NCI-H526 (cell line): ENCODE results near the gene LYRM4.
"Not testable (repeated sequence)": the region's sequence is repeated elsewhere in the genome, so short reads cannot be mapped to it uniquely, and the experiment has no call there.

Experiments used
- DNase-seq, 2 experiments: peaks; one replicate each; lab custom pipeline; 2025; lab: John Stamatoyannopoulos, UW

Gene LYRM4

GRCh38 chr6:5121956-5122355, 138.8 kb downstream of the LYRM4 start:
- no peak for DNase-seq

- DNase-seq = no peak
These were observed 139.3 kb downstream of the LYRM4 start for GRCh38 chr6:5121479-5121878.

GRCh38 chr6:5120543-5120942, 140.2 kb downstream of the LYRM4 start:
- not testable (repeated sequence) for DNase-seq

- DNase-seq = no peak
These were observed 140.7 kb downstream of the LYRM4 start for GRCh38 chr6:5120011-5120410.

- no peak for DNase-seq
These were observed 141.4 kb downstream of the LYRM4 start for GRCh38 chr6:5119090-5119951.

GRCh38 chr6:5116243-5116991, 144.3 kb downstream of the LYRM4 start:
- DNase-seq = no peak

GRCh38 chr6:5115168-5115567, 145.6 kb downstream of the LYRM4 start:
- no peak for DNase-seq

- no peak for DNase-seq
These were observed 147.7 kb downstream of the LYRM4 start for GRCh38 chr6:5113096-5113495.

GRCh38 chr6:5112066-5112799, 148.5 kb downstream of the LYRM4 start:
- no peak for DNase-seq

- DNase-seq = no peak
These were observed 149.1 kb downstream of the LYRM4 start for GRCh38 chr6:5111626-5112025.

GRCh38 chr6:5110246-5110645, 150.5 kb downstream of the LYRM4 start:
- DNase-seq = no peak

GRCh38 chr6:5109436-5109835, 151.3 kb downstream of the LYRM4 start:
- DNase-seq = no peak

GRCh38 chr6:5108536-5109150, 152.1 kb downstream of the LYRM4 start:
- no peak for DNase-seq

GRCh38 chr6:5108068-5108467, 152.7 kb downstream of the LYRM4 start:
- no peak for DNase-seq

GRCh38 chr6:5107341-5107740, 153.4 kb downstream of the LYRM4 start:
- no peak for DNase-seq

GRCh38 chr6:5105146-5105545, 155.6 kb downstream of the LYRM4 start:
- no peak for DNase-seq

- DNase-seq = no peak
These were observed 156.1 kb downstream of the LYRM4 start for GRCh38 chr6:5104667-5105066.

- DNase-seq = no peak
These were observed 157.5 kb downstream of the LYRM4 start for GRCh38 chr6:5103250-5103649.

GRCh38 chr6:5102267-5102970, 158.3 kb downstream of the LYRM4 start:
- no peak for DNase-seq

GRCh38 chr6:5100806-5101205, 159.9 kb downstream of the LYRM4 start:
- no peak for DNase-seq

GRCh38 chr6:5099537-5099936, 161.2 kb downstream of the LYRM4 start:
- DNase-seq = no peak
